ENCODE results near the gene ZNF467. TPM values are rescaled to one million over a fixed set of nuclear protein-coding genes. Genes with fewer than 3 reads are reported as not detected.

Gene ZNF467
- total and polyA plus RNA-seq, 2 of the 8 experiments (the other 6 are each of a cell fraction or from before 2014, with no cell fraction given): 0.50 to 0.51 TPM

DNA sequence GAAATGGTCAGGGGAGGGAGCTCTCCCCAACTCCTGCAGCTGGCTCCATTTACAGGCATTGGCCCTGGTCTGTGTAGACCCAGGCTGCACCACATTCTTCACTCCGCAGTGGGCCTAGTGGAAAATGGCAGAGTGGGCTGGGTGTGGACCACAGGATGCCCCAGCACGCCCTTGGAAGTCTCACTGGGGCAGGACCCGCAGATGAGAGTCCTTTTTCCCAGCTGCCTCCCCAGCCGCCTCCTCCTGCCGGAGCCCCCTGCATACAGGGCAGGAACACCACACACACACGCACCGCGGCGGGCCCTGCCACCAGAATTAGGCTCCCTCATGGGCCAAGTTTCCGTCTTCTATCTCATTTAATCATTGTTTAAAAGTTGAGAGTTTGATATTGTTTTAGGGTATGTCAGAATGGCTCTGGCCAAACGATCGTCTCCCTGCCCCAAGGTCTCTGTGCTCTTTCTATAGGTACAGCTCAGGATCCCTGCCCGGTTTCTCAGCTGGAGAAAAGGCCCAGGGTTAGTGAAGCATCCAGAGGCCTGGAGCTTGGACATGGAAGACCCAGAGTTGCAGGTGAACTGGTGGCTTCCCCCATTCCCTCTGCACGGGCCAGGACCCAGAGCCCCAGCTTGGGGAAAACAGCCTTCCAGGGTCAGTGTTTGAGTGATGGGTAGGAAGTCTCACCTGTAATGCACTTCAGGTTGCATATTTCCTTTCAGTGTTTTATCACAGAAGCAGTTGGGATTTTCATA is 42.0 kb downstream of the ZNF467 start (continued):
- TF ChIP-seq, protein P1, sequence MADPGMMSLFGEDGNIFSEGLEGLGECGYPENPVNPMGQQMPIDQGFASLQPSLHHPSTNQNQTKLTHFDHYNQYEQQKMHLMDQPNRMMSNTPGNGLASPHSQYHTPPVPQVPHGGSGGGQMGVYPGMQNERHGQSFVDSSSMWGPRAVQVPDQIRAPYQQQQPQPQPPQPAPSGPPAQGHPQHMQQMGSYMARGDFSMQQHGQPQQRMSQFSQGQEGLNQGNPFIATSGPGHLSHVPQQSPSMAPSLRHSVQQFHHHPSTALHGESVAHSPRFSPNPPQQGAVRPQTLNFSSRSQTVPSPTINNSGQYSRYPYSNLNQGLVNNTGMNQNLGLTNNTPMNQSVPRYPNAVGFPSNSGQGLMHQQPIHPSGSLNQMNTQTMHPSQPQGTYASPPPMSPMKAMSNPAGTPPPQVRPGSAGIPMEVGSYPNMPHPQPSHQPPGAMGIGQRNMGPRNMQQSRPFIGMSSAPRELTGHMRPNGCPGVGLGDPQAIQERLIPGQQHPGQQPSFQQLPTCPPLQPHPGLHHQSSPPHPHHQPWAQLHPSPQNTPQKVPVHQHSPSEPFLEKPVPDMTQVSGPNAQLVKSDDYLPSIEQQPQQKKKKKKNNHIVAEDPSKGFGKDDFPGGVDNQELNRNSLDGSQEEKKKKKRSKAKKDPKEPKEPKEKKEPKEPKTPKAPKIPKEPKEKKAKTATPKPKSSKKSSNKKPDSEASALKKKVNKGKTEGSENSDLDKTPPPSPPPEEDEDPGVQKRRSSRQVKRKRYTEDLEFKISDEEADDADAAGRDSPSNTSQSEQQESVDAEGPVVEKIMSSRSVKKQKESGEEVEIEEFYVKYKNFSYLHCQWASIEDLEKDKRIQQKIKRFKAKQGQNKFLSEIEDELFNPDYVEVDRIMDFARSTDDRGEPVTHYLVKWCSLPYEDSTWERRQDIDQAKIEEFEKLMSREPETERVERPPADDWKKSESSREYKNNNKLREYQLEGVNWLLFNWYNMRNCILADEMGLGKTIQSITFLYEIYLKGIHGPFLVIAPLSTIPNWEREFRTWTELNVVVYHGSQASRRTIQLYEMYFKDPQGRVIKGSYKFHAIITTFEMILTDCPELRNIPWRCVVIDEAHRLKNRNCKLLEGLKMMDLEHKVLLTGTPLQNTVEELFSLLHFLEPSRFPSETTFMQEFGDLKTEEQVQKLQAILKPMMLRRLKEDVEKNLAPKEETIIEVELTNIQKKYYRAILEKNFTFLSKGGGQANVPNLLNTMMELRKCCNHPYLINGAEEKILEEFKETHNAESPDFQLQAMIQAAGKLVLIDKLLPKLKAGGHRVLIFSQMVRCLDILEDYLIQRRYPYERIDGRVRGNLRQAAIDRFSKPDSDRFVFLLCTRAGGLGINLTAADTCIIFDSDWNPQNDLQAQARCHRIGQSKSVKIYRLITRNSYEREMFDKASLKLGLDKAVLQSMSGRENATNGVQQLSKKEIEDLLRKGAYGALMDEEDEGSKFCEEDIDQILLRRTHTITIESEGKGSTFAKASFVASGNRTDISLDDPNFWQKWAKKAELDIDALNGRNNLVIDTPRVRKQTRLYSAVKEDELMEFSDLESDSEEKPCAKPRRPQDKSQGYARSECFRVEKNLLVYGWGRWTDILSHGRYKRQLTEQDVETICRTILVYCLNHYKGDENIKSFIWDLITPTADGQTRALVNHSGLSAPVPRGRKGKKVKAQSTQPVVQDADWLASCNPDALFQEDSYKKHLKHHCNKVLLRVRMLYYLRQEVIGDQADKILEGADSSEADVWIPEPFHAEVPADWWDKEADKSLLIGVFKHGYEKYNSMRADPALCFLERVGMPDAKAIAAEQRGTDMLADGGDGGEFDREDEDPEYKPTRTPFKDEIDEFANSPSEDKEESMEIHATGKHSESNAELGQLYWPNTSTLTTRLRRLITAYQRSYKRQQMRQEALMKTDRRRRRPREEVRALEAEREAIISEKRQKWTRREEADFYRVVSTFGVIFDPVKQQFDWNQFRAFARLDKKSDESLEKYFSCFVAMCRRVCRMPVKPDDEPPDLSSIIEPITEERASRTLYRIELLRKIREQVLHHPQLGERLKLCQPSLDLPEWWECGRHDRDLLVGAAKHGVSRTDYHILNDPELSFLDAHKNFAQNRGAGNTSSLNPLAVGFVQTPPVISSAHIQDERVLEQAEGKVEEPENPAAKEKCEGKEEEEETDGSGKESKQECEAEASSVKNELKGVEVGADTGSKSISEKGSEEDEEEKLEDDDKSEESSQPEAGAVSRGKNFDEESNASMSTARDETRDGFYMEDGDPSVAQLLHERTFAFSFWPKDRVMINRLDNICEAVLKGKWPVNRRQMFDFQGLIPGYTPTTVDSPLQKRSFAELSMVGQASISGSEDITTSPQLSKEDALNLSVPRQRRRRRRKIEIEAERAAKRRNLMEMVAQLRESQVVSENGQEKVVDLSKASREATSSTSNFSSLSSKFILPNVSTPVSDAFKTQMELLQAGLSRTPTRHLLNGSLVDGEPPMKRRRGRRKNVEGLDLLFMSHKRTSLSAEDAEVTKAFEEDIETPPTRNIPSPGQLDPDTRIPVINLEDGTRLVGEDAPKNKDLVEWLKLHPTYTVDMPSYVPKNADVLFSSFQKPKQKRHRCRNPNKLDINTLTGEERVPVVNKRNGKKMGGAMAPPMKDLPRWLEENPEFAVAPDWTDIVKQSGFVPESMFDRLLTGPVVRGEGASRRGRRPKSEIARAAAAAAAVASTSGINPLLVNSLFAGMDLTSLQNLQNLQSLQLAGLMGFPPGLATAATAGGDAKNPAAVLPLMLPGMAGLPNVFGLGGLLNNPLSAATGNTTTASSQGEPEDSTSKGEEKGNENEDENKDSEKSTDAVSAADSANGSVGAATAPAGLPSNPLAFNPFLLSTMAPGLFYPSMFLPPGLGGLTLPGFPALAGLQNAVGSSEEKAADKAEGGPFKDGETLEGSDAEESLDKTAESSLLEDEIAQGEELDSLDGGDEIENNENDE (IDR thresholded peaks at IDR 0.05; ENCODE audit: insufficient replicate concordance, low read length): no peak
- TF ChIP-seq, protein P2, sequence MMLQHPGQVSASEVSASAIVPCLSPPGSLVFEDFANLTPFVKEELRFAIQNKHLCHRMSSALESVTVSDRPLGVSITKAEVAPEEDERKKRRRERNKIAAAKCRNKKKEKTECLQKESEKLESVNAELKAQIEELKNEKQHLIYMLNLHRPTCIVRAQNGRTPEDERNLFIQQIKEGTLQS (IDR thresholded peaks at IDR 0.05; ENCODE audit: insufficient read depth, low read depth, low read length): no peak
- TF ChIP-seq, protein P3, sequence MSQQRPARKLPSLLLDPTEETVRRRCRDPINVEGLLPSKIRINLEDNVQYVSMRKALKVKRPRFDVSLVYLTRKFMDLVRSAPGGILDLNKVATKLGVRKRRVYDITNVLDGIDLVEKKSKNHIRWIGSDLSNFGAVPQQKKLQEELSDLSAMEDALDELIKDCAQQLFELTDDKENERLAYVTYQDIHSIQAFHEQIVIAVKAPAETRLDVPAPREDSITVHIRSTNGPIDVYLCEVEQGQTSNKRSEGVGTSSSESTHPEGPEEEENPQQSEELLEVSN (IDR thresholded peaks at IDR 0.05): no peak
- TF ChIP-seq POU5F1 (IDR thresholded peaks at IDR 0.05; ENCODE audit: low read depth, low read length) (no peak), BACH1 (IDR thresholded peaks at IDR 0.05; ENCODE audit: low read length) (no peak)

All from H1 (cell line).